Subcutaneous adipose tissue (tissue), 4 donors: ENCODE measurements around the gene TMEFF2. TPM values are rescaled to one million over a fixed set of nuclear protein-coding genes. Genes with fewer than 3 reads are reported as not detected.

Experiments used
- CTCF ChIP-seq: fragments of 450-650 bp; IDR thresholded peaks from one replicate; pipeline ENCODE4 v1.5.1; 2016; ENCODE audit warnings: low read depth, mild to moderate bottlenecking, control low read depth, antibody characterized with exemption, moderate library complexity
- total RNA-seq, 4 donors: library from RNA; depleted of rRNA; stranded (reverse); fragments of >200 nt; gene quantifications; one replicate each; pipeline ENCODE4 v1.1.0, GENCODE V29; 2016

The TMEFF2 gene
- total RNA-seq, 4 donors from 2014 or later, result 0.22 TPM; not detected in 3

- no peak for TF ChIP-seq CTCF
Measured at GRCh38 chr2:191970867-191971266, 223.9 kb downstream of the TMEFF2 start.

- TF ChIP-seq CTCF, result no peak
Measured at GRCh38 chr2:191968120-191968519, 226.6 kb downstream of the TMEFF2 start.

GRCh38 chr2:191965733-191966132, 229.0 kb downstream of the TMEFF2 start:
- no peak for TF ChIP-seq CTCF

GRCh38 chr2:191961556-191961955, 233.2 kb downstream of the TMEFF2 start:
- TF ChIP-seq CTCF, result no peak

- no peak for TF ChIP-seq CTCF
Measured at GRCh38 chr2:191959209-191959608, 235.5 kb downstream of the TMEFF2 start.

- no peak for TF ChIP-seq CTCF
Measured at GRCh38 chr2:191957996-191958860, 236.5 kb downstream of the TMEFF2 start.

GRCh38 chr2:191954451-191954850, 240.3 kb downstream of the TMEFF2 start:
- no peak for TF ChIP-seq CTCF
